Measurements from ENCODE around the gene OLFML2A. TPM values are rescaled to one million over a fixed set of nuclear protein-coding genes. Genes with fewer than 3 reads are reported as not detected.

OLFML2A gene
- total and polyA plus RNA-seq, 2 of the 4 experiments (the other 2 are of a cell fraction), result 2.0 to 5.9 TPM

GRCh38 chr9:124852121-124852828 lies 75.3 kb downstream of the OLFML2A start (continued):
- TF ChIP-seq, protein P1, sequence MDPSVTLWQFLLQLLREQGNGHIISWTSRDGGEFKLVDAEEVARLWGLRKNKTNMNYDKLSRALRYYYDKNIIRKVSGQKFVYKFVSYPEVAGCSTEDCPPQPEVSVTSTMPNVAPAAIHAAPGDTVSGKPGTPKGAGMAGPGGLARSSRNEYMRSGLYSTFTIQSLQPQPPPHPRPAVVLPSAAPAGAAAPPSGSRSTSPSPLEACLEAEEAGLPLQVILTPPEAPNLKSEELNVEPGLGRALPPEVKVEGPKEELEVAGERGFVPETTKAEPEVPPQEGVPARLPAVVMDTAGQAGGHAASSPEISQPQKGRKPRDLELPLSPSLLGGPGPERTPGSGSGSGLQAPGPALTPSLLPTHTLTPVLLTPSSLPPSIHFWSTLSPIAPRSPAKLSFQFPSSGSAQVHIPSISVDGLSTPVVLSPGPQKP (IDR thresholded peaks at IDR 0.05; ENCODE audit: borderline replicate concordance, low read depth, low read length), result no peak
